Activated CD4-positive, CD25-positive, alpha-beta regulatory T cell treated with anti-CD3 and anti-CD28 coated beads, Interleukin-2, amount 50 U/mL, for 24 hours (primary cell): ENCODE results near the gene SERPINB1.

ENCODE experiments used
- ATAC-seq, 2 donors: fragments of 150-1000 bp; cut with Tn5 transposase; one replicate each; pipeline ENCODE4 v1.10.0; 2021; ENCODE audit warnings: mild to moderate bottlenecking in 1 of 2, moderate library complexity in 1 of 2

SERPINB1 gene

DNA sequence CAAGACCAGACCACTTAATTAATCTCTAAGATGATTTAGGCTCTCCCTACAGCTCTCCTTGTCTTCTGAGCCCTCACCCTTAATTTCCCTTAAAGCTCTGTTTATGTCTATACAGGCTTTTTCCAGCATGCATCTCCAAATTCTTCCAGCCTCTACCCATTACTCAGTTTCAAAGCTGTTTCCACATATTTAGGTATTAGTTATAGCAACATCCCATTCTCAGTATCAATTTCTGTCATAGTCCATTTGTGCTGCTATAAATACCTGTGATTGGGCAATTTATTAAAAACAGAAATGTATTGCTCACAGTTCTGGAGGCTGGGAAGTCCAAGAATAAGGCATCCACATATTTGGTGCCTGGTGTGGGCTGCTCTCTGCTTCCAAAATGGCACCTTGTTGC lies 2.3 kb upstream of the SERPINB1 start:
- no peak for ATAC-seq

DNA sequence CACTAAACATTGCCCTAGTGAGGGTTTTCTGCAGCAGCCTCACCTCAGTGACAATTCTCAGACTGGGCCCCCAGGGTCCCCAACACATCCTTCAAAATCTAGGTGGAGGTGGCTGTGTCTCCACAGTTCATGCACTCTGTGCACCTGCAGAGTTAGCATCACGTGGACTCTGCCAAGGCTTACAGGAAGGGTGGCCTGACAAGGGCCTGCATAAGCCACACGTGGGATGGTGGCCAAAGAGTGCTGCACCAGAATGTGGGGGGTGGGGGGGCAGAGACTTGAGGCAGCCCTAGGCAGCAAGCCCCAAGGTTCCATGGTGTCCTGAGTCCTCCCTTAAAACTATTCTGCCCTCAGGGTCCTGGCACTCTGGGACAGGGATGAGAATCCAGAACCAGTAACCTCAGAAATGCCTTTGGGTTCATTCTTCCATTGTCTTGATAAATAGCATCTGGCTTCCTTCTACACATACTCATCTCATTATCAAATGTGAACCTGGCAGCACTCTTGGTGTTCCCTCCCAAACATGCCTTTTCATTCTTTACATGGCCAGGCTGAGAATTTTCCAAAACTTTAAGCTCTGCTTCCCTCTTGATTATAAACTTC lies 1.6 kb upstream of the SERPINB1 start:
- ATAC-seq = no peak

DNA sequence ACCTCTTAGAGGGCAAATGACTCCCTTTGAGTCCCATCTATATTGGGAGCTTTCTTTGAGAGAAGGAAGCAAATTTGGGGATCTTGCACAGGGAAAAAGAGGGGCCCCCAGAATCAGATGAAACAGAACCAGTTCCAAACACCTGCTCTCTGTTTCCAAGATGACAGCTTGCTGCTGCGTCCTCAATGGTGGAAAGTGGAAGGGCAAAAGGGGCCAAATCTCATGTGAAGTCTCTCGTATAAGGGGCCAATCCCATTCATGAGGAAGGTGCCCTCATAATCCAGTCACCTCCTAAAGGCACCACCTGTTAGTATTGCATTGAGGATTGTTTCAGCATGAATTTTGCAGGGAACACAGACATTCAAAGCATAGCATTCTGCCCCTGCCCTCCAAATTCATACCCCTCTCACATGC lies 483 bp upstream of the SERPINB1 start:
- no peak for ATAC-seq

DNA sequence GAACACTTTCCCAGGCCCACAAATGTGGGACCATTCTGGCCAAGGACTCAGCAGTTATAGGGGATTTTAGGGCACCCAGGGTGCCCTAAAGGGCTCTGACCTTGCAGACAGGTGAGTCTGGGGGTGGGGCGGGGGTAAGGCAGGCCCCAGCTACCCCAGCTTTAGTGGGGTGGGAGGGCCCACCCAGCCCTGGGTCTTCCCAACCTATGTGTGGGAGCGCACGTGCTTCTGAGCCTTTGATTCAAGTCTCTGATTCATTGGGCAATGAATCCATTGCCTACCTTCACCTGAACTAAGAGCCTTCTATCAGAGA lies 958 bp downstream of the SERPINB1 start:
- no peak for ATAC-seq

DNA sequence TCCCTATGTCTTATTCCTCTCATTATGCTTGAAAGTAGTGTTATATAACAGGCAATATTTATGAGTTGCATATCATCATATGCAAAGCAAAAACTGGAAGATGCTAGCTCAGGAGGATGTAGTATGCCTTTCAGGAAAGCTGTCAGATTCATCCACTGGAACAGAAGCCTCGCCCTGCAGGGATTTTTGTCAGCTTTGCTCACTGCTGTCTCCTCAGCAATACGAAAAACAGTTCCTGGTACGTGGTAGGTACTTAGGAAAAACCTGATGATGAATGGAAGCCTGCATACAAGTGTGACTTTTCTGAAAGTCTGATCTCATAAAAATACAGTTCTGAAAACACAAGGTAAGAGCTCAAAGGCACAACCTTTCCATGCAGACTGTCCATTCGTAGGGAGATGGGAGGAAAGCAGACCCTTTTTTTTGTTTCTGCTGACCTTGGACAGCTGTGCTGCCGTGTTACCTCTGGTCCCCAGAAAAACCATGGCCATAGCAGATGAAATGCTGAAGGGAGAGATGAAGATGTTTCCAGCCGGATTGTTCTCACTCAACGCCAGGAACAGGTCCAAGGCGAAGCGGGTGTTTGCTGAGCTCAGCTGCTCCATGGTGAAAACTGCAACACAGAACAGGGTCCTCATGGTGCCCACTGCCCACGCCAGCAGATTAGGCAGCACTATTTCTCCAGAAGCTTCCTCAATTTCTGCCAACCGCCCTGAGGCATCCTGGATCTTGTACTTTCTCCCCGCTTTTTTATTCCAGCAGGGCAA lies 1.5 kb downstream of the SERPINB1 start:
- ATAC-seq = no peak

DNA sequence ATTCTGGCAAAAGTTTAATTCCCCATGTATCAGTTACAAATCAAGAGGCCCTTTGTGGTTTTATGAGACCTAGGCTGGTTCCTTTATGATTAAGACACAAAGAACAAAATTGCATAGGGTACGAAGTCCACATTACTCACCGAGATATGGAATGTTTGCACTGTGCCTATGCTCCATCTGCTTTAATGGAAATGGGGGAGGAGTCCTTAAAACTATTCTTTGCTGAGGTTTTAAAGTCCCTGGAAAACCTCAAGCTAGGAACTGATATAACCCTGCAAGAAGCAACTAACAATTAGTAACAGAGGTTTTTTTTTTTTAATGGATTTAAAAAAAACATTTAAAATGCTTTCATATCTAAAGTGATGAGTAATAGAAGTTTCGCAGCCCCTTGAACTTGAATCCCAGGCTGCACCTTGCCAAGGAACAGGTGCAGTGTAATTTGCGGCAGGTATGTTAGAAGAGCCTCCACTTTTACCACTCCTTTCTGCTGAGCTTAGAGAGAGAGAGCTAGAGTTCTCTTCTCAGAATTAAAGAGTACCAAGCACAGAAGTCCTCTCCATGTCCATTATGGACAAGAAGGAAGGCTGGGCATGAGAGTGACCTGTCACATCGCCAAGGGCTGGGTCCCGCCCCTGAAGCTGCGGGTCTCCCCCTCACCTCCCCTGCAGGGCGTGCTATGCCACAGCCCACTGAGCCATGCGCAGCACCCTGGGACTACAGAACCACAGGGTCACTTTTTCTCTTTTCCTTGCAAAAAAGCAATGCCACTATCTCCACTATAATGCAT lies 2.3 kb downstream of the SERPINB1 start:
- ATAC-seq = no peak

DNA sequence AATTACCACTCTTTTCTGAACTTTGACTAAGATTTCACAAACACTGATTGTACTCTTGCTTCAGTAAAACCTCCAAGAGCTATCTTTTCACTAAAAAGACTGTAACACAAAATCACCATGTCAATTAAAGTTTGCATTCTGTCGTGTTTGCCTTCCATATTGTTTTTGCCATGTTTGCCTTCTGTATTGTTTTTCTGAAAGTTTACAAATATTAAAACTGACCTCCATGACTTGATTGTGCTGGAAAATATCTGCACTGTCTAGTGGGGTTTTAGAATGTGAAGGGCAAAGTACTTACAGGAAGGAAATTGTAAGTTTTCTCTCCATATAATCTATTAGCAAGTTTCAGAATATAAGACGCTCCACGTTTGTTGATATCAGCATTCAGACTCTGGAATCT lies 3.4 kb downstream of the SERPINB1 start:
- ATAC-seq = no peak

DNA sequence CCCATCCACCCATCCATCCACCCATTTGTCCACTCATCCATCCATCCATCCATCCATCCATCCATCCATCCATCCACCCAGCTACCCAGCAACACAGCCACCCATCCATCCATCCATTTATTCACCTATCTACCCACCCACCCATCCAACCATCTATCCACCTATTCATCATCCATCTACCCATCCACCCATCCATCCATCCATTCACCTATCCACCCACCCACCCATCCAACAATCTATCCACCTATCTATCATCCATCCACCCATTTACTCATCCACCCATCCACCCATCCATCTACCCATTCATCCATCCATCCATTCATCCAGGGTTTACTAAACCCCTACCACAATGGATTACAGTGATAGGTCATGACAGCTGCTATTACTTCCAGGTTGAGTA lies 7.4 kb downstream of the SERPINB1 start:
- no peak for ATAC-seq

DNA sequence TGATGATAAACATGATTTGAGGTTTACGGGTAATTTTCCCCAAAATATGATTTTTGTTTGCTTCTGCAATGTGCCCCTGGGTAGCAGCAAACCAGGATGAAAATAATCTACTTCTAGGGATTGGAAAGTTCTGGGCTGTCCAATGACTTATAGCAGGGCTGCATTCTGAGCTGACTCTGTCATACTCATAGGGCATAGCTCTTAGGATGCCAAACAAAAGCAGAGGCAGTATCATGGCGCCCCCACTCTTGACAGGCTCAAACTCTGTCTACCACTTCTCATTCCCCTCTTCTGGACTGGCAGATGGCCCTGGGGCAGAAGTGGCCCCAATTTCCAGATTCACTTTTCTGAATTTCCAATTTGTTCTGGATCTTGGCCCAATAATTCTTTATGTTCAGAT lies 10.3 kb downstream of the SERPINB1 start:
- ATAC-seq = no peak

DNA sequence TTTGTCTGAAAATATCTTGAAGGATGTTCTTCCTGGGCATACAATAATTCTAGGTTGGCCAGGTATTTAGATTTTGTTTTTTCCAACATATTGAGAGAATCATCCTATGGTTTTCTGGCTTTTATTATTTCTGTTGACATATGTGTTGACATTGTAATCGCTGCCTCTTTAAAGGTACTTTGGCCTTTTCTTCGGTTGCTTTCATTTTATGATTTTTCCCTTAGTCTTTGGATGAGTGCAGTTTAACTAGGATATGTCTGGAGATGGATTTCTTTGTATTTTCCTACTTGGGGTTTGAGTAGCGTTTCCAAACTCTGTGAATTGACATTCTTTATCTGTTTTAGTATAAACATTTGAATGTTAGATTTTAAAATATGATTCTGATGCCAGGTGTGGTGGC lies 11.5 kb downstream of the SERPINB1 start:
- ATAC-seq = no peak

DNA sequence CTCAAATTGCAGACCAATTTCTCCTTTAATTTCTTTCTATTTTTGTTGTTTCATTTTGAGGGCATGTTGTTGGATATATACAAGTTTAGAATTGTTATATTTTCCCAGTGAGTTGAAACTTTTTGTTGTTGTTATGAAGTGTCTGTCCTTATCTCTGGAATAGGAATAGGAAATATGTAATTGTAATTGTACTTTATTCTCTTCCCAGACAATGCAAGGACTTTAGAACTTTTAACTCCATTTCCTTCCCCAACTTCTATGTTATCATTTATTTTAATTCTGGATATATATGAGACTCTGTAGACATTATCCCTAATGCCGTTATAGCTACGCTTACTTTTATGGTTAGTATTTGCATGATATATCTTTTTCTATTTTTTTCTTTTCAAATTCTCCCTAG lies 12.4 kb downstream of the SERPINB1 start:
- ATAC-seq = no peak

DNA sequence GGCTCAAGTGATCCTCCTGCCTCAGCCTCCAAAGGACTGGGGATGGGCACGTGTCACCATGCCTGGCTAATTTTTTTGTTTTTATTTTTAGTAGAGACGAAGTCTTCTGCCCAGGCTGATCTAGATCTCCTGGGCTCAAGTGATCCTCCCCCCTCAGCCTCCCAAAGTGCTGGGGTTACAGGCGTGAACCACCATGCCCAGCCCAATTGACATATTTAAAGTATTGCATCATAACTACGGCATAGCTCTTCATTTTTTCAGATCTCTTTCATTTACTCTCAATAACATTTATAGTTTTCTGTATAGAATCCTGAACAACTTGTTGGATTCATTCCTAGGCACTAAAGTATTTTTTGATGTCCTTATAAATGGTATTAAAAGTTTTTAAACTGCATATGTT lies 13.0 kb downstream of the SERPINB1 start:
- ATAC-seq = no peak

DNA sequence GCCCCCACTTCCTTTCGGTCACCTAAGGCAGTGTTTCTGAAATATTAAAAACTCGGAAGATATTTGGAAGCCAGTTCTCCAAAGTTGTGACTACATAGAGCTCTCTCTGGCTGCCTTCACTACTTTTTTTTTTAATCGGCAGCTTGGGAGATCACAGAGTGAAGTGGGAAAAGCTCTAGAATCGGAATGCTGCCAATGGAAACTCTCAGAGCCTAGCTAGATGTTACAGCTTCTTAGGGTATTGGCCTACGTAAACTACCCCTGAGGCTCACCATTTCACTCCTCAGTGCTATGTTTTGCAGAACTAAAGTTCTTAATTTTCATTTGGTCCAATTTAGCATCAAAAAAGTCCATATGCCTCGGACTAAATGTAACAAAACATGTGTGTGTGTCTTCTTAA lies 14.5 kb downstream of the SERPINB1 start:
- ATAC-seq = no peak

DNA sequence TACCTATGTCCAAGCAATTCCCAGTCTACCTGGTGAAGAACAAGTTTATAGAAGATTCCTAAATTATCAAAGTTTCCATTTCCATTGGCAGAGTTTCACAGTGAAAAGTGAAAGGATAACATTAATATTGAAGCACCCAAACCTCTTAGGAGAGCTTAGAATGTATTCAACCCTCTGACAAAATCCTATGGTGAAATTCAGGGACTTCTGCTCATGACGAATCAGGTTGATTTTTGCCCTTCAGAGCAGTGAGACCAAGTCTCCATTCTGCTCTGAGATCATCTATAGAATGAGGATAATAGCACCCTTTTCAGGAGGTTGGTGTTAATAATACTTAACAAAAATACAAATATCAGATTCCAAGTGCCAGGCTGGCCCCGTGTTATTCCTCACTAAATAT lies 15.5 kb downstream of the SERPINB1 start:
- no peak for ATAC-seq

DNA sequence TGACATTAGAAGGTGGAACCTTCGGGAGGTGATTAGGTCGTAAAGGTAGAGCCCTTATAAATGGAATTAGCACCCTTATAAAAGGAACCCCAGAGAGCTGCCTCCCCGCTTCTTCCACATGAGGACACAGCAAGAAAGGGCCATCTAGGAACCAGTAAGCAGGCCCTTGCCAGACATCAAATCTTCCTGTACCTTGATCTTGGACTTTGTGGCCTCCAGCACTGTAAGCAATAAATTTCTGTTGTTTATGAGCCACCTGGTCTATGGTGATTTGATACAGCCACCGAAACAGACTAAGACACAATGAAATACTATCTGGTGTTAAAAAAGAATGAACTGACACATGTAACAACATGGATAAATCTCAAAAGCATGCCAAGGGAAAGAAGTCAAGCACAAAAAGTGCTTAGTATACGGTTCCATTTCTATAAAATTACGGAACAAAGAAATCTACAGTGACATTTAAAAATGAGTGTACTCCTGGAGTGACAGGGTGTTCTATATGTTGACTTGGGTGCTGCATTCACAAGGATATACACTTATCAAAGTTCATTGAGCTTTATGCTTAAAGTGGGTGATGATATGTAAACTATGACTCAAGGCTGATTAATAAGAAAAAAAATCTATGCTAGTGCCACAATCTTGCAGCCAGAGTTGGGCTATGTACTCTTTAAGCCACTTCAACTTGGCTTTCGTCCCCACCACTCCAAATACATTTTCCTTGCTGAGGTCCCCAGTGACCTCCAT lies 18.4 kb downstream of the SERPINB1 start:
- ATAC-seq = no peak

DNA sequence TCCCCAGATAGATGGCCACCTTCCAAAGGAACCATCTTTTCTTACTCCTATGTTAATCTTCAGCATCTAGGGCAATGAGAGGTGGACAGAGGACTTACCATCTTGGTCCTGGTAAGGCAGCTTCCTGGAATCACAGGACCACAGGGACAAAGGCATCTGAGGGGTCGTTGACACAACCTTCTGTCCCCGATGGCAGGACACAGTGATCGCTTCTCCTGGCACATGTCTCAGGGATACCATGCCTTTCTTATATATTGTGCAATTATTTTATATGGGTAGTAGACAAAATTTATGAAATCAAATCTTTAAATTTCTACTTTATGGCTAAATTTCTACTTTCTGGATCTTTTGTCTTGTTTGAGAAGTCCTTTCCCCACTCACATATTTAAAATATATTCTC lies 20.1 kb downstream of the SERPINB1 start:
- no peak for ATAC-seq

DNA sequence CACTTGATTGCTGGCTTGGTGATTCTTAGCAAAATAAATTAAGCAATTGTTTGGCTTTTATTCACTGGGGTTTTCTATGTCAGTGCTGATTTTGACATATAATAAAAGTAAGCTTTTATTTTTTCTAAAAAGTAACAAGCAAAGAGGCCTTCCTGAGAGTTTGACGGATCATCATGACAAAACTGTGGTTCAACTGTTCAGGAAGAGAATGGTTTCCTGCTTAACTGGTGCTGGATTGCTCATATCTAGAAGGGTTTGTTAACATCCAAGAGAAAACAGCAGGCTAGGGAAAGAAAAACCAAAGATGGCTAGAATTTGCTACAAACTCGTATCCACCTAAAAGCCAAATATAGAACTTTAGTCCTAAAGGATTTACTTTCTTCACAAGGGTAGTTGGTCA lies 21.2 kb downstream of the SERPINB1 start:
- ATAC-seq = no peak

DNA sequence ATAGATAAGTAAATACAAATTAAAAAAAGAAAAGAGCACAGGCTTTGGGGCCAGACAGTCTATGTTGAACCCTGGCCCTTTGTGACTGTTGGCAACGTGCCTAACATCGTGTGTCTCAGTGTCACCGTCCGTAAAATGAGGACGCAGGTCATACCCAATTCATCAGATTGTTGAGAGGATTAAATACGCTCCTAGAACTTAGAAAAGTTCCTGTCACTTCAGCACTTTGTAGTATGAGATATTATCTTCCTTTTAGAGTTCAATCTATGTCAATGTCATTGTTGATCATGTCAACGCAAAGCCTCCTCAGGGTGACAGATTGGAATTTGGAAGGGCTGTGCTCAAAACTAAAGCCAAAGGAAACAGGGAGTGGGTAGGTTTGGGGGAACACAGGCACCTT lies 21.7 kb downstream of the SERPINB1 start:
- no peak for ATAC-seq

DNA sequence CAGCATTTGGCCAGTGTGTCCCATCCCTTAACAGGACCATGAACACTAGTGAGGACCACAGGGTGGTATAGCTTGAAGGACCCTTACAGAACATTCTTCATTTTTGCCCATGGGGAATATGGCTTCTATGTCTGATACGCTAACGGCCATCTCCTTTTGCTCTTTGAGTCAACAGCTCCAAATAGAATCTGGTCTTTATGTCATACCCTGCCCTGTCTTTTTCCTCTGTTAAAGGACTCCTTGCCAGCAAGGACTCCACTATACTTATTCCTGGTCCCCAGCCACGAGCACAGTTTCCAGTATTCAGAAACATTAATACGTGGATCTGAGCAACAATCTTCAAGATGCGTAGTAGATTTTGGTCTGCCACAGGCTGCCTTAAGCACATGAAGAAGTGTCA lies 22.5 kb downstream of the SERPINB1 start:
- ATAC-seq = no peak

DNA sequence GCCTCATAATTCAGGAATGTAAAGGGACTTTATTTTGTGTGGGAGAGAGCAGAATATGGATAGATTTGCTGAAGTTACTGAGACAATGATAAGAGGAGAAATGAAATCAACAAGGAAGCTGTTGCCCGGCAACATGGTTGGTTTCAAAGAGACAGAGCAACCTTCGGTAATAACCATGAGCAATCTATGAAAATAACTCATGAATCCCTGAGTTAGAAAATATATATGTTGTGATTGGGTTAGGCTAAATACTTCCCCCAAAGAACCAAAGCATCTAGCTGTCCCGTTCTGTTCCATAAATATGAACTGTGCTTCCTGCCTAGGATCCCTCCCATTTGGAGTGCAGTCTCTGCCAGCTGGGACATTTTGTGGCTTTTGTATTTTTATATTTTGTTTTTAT lies 23.1 kb downstream of the SERPINB1 start:
- no peak for ATAC-seq

DNA sequence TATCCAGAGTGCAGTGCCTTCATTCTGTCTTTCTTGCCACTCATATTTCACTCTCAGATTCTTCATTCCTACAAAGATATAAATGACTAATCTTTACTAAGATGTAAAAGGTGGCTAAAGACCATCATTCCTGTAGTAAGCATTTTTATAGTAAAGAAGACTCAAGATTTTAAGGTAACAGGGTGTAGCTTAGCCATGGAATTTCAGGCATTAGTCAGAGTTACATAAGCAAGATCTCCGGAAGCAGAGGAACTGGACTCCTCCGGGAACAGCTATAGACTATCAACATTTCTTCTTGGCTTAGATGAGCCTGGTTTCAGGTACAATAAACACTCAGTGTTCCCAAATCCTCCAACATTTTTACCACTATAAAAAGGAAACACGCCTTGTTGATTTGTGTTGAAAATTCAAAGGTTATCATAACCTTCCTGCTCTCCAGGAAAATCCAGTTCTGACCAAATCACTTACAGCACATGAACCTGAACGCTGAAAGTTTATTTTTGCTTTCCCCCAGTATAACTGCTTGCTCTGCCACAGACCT lies 23.7 kb downstream of the SERPINB1 start:
- no peak for ATAC-seq

DNA sequence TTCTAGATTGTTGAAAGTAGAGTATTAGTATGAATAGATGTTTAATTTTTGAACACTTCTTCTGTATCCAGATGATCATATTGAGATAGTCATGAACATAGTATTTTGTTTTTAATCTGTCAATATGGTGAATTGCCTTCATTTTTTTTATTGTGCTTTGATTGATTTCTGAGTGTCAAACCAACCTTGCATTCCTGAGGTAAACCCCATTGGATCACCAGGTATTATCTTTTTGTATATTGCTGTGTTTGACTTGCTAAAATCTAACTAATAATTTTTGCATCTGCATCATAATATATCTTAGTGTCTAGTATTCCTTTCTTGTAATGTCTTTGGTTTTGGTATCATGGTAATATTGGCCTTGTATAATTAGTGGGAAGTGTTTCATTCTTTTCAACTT lies 25.5 kb downstream of the SERPINB1 start:
- no peak for ATAC-seq

DNA sequence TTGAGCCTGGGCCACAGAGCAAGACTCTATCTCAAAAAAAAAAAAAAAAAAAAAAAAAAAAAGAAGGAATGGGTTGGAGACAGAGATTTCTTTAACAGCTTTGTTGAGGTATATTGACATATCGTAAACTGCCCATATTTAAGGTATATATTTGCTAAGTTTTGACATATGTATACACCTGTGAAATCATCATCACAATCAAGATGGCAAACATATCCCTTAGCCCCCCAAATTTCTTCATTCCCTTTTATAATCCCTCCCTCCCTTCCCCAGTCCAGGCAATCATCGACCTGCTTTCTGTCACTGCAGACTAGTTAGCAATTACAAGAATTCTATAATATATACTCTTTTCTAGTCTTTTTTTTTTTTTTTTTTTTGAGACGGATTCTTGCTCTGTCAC lies 29.0 kb downstream of the SERPINB1 start:
- ATAC-seq = no peak
